ENCODE results near the gene FBXL19.
A peak's percentile ranks its signal among the peaks of the same experiment; 100 is the strongest.

The FBXL19 gene, protein sequence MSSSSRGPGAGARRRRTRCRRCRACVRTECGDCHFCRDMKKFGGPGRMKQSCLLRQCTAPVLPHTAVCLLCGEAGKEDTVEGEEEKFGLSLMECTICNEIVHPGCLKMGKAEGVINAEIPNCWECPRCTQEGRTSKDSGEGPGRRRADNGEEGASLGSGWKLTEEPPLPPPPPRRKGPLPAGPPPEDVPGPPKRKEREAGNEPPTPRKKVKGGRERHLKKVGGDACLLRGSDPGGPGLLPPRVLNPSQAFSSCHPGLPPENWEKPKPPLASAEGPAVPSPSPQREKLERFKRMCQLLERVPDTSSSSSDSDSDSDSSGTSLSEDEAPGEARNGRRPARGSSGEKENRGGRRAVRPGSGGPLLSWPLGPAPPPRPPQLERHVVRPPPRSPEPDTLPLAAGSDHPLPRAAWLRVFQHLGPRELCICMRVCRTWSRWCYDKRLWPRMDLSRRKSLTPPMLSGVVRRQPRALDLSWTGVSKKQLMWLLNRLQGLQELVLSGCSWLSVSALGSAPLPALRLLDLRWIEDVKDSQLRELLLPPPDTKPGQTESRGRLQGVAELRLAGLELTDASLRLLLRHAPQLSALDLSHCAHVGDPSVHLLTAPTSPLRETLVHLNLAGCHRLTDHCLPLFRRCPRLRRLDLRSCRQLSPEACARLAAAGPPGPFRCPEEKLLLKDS

DNA sequence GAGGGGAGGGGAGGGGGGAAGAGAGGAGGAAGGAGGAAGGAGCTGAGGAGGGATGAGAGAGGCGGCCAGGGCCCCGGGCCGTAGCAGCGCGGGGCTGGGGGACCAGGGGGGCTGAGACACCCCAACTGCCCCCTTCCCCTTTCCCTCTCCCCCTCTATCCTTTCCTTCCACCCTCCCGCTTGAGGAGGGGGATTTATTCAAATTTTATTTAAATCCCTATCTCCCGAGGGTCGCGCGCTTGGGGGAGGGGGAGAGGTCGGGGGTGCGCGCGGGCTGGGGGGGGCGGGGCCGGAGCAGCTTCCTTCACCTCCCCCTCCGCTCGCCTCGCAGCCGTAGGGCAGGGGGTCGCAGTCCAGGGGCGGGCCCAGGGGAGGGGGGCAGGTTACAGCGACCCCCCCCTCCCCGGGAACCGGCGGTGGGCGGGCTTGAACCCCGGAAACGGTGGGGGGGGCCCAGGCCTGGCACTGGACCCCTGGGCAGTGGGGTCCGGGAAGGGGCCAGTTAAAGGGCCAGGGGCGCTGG lies at the start of gene FBXL19:
FBXL19 (plus strand) TSS at position 19 of the 522 bp plus-strand sequence. CDS start 2,183 bp downstream, outside the sequence.
- ChIA-PET POLR2A (interaction anchor here (0.6 kb wide), 1 partner anchor 47 kb away, joined by 4 read pairs; no protein-coding TSS in a partner anchor), CTCF (interaction anchor here (1.8 kb wide), 1 partner anchor 18 kb away, joined by 12 read pairs; no protein-coding TSS in a partner anchor)
- TF ChIP-seq, protein P1, sequence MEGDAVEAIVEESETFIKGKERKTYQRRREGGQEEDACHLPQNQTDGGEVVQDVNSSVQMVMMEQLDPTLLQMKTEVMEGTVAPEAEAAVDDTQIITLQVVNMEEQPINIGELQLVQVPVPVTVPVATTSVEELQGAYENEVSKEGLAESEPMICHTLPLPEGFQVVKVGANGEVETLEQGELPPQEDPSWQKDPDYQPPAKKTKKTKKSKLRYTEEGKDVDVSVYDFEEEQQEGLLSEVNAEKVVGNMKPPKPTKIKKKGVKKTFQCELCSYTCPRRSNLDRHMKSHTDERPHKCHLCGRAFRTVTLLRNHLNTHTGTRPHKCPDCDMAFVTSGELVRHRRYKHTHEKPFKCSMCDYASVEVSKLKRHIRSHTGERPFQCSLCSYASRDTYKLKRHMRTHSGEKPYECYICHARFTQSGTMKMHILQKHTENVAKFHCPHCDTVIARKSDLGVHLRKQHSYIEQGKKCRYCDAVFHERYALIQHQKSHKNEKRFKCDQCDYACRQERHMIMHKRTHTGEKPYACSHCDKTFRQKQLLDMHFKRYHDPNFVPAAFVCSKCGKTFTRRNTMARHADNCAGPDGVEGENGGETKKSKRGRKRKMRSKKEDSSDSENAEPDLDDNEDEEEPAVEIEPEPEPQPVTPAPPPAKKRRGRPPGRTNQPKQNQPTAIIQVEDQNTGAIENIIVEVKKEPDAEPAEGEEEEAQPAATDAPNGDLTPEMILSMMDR (IDR thresholded peaks at IDR 0.05; ENCODE audit: control extremely low read depth, extremely low read depth, low read depth, missing control alignments), result no peak
- no peak for DNase-seq (ENCODE audit: extremely low spot score)

DNA sequence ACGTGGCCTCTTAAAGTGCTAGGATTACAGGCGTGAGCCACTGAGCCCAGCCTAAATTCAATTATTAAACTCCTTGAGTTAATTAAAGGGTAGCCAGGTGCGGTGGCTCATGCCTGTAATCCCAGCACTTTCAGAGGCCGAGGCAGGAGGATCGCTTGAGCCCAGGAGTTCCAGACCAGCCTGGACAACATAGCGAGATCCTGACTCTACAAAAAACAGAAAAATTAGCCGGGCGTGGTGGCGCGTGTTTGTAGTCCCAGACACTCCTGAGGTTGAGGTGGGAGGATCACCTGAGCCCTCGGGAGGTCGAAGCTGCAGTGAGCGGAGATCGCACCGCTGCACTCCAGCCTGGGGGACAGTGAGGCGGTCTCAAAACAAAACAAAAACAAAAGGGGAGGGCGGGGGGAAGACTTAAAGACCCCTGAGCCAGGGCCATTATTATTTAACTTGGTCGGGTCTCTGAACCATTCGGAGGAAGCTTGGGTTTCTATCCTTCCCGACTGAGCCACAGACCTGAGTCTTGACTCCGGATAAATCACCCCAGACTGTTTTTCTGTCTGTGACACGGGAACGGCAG lies 49.0 kb upstream of the FBXL19 start:
- POLR2A ChIA-PET, result interaction anchor here (0.6 to 1.6 kb wide), 3 partner anchors 30 to 803 kb away, joined by 4 to 5 read pairs (median 4); partner anchors contain the start of gene FUS
- CTCF ChIA-PET, result interaction anchor here (0.9 to 2.4 kb wide), 8 partner anchors 12 to 77 kb away, joined by 3 to 8 read pairs (median 4); no protein-coding TSS in a partner anchor

DNA sequence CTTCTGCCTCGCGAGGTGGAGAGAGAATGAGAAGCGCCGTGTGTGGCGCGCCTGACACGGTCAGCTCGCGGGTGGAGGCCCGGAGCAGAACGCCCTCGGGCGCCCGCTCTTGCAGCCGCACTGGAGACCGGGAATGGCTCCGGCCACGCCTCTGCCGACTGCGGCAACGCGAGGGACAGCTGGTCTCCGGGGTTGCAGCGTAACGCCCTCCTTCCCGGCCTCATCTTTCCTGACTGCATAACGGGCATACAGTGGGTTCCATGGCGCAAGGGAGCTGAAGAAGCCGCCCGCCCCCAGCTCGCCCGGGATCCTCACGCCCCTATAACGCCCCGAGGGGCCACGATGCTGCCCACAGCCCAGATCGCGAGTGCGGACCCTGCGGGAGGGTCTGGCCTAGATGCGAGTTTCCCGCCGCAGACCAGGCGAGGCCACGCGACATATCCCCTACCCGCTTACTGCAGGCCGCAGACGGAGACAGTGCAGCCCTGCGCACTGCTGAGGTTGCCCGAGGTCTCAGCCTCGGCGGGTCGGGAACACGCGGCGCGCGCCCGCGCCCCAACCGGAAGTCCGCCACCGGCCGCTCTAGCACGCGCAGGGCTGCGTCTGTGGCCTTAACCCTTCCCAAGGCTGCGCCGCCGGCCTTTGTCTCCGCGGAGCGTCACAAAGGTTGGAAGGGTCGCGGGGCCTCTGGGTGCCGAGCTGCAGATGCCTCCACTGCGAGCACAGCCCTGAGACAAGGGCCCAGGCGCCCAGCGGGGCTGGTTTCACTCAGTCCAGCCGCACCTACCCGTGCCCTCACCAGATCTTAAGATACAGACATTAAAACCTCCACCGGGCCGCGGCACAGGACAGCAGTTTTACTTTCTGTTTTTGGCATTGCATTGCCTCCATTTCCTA lies 48.3 kb upstream of the FBXL19 start:
- ChIA-PET CTCF (interaction anchor here (0.9 to 2.4 kb wide), 9 partner anchors 11 to 76 kb away, joined by 3 to 8 read pairs (median 4); partner anchors contain the start of gene BCL7C), POLR2A (interaction anchor here (0.6 to 1.6 kb wide), 3 partner anchors 31 to 804 kb away, joined by 4 to 5 read pairs (median 4); partner anchors contain the start of gene FUS)
- DNase-seq (ENCODE audit: extremely low spot score), result peak; percentile 89
- TF ChIP-seq, protein P1 (IDR thresholded peaks at IDR 0.05; ENCODE audit: control extremely low read depth, extremely low read depth, low read depth, missing control alignments), result peak; percentile 8

More for the DNA sequence above, 49.0 kb upstream of the FBXL19 start:
- no peak for DNase-seq (ENCODE audit: extremely low spot score)
- TF ChIP-seq, protein P1 (IDR thresholded peaks at IDR 0.05; ENCODE audit: control extremely low read depth, extremely low read depth, low read depth, missing control alignments), result no peak

DNA sequence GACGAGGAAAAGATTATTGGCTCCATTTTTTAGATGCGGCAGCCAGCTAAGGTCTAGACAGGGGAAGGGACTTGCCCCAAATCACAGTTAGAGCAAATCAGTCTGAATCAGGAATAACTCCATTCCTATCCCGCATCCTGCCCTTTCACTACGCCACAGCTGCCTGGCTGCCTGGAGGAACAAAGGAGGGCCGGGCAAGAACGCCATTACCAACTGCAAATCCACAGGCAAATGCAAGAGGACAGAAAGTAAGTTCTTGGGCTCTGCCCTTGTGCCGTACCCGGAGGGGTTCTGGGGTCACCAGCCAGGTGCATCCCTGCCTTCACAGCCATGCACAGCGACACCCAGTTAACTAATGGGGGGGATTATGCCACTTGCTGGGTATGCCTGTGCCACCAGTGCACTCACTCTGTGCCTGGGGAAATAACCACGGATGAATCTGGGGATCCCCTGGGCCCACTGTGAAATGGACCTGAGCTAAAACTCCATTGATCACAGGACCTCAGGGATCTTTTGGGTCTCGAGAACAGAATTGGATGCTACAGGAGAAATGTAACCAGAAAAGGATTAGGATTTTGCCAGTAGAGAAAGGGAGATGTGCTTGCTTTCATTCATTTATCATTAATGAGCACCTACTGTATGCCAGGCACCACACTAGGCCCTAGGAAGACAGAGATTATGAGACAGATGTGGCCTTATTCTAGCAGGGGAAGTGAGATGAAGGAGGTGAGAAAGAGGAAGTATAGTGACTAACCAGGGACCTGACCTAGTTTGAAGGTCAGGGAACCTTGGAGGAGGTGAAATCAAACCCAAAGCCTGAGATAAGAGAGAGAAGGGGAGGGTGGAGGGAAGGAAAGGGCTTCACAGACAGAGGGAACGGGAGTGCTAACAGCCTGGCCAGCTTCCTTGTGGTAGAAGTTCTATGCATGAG lies 47.2 kb upstream of the FBXL19 start:
- DNase-seq (ENCODE audit: extremely low spot score), result peak; percentile 68
- TF ChIP-seq, protein P1 (IDR thresholded peaks at IDR 0.05; ENCODE audit: control extremely low read depth, extremely low read depth, low read depth, missing control alignments), result no peak
- ChIA-PET CTCF (interaction anchor here (1.4 to 2.6 kb wide), 2 partner anchors 17 to 25 kb away, joined by 5 to 10 read pairs; partner anchors contain the start of gene BCL7C), POLR2A (interaction anchor here (0.7 to 1.6 kb wide), 2 partner anchors 32 to 47 kb away, joined by 4 read pairs; partner anchors contain the start of gene FBXL19)

DNA sequence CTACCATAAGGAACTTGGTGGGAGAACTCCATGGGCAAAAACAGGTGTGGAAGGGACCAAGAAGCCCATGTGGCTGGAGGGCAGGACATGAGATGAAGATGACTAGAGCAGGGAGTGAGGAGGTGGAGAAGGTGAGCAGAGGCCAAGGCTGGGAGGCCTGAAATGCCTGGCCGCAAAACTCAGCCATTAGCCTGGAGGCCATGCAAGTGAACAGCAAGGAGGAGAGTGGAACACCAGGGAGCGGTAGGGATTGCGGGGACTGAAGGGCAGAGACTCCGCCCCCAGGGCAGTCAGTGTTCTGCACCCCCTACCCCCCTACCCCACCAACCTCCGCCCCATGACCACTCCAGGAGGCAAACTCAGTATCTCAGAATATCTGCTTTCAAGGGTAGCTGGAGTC lies 46.5 kb upstream of the FBXL19 start:
- DNase-seq (ENCODE audit: extremely low spot score), result no peak
- ChIA-PET POLR2A (interaction anchor here (0.7 kb wide), 1 partner anchor 47 kb away, joined by 4 read pairs; the partner anchor contains the start of gene FBXL19), CTCF (interaction anchor here (0.9 to 2.6 kb wide), 4 partner anchors 16 to 62 kb away, joined by 3 to 12 read pairs (median 7); no protein-coding TSS in a partner anchor)
- TF ChIP-seq, protein P1 (IDR thresholded peaks at IDR 0.05; ENCODE audit: control extremely low read depth, extremely low read depth, low read depth, missing control alignments), result no peak

Data from GM10248 (cell line).